HG03457 (cell line): ENCODE results near the gene LIMS4.
"Not testable (repeated sequence)": the region's sequence is repeated elsewhere in the genome, so short reads cannot be mapped to it uniquely, and the experiment has no call there.

Experiments
- ATAC-seq: cut with Tn5 transposase; IDR thresholded peaks from one replicate; pipeline ENCODE4 v1.9.1; 2021; ENCODE audit warnings: moderate number of reproducible peaks; ENCODE audit not compliant: unreplicated experiment

LIMS4 gene, protein sequence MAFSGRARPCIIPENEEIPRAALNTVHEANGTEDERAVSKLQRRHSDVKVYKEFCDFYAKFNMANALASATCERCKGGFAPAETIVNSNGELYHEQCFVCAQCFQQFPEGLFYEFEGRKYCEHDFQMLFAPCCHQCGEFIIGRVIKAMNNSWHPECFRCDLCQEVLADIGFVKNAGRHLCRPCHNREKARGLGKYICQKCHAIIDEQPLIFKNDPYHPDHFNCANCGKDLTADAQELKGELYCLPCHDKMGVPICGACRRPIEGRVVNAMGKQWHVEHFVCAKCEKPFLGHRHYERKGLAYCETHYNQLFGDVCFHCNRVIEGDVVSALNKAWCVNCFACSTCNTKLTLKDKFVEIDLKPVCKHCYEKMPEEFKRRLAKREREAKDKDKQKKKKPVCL

DNA sequence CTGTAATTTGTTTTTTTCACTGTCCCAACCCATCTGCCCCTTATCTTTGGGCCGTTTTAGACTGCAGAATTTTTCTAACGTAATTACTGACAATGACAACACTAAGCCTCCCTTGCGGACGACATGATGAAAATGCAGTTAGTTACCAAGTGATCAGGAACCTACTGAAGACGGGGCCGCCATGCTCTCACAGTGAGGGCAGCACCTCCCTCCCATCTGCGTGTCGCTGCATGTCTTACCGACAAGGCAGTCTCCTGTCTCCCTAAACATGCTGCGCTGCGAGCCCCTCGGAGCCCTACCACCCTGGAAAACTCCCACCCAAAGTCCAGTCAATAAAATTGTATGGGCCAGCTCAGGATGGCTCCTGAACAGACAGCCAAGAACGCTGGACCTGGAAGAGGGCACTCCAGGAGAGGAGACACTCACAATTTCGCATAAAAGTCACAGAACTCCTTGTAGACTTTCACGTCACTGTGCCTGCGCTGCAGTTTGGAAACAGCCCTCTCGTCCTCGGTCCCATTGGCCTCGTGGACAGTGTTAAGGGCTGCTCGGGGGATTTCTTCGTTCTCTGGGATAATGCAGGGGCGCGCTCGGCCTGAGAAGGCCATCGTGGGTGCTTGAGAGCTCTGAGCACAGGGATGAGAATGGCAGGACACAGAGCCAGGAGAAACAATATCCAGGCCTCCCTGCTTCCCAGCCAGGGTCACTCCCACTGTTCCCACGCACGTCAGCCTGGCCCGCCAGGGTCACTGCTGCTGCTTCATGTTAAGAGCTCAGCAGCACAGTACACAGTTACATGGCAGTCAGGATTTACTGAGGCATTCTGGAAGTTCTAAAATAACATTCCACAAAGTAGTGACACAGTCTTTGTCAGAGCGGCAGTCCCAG is at the start of gene LIMS4:
Gene LIMS4, minus strand, starts transcription at position 646 of the 888 bp plus-strand sequence. Its CDS starts 38 bp downstream, at position 608.
- not testable (repeated sequence) for ATAC-seq

DNA sequence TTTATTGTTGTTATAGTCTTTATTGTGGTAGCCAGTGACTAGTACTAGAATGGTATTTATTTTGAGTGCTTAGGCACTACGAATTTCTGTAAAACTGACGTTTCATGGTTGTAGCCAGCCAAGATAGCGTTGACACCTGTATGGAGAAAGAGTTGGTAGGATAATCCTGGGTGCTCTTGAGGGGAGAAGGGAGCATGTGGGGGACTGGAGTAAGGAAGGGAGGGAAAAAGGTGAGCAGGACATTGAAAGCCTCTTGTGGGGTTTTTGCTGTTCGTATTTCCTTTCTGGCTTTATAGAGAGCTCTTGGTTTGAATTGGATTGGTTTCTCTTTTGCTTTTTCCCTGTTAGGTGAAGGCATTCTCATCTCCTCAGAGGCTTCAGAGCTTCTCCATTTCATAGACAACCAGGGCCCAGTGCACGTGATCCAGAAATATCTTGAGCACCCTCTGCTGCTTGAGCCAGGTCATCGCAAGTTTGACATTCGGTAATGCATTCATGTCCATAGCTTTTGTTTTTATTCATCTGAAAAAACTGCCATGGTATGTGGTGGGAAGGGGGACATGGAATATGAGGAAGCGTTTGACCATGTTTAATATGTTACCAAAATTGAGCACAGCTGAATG is 27.2 kb upstream of the LIMS4 start:
- not testable (repeated sequence) for ATAC-seq

DNA sequence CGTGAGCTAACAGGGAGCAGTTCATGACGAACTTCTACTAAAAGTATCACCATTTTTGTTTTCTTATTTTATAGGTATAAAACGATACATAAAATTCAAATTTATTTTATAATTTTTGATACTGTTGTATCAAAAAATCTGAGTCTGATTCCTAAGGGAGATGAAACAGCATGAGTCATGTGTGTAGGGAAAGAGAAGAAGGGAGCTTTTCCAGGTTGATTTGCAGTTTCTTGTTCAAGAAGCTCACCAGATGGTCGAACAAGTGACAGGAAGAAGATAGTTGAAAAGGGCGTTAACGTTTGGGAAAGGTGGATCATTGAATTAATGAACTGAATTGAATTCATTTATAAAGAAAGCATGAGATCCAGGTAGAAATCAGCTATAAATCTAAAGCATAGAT is 23.4 kb upstream of the LIMS4 start:
- ATAC-seq: not testable (repeated sequence)

DNA sequence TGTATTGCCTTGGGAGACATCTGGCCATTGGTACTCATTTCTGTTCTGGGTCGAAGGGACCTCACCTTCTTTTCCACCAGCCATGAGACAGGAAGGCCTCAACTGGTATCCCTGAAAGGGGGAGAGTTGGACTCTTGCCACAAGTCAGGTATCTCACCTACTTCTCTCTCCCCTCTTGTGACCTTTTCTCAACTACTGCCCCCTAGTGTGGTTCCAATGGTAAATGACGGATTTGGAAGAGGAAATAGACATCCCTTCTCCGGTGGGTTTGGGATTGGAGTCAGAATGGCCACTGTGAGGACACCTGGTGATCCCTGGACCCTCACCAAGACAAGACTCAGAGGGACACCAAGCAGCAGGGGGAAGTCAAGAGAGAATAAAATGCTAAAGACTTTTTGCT is 21.9 kb upstream of the LIMS4 start:
- not testable (repeated sequence) for ATAC-seq

DNA sequence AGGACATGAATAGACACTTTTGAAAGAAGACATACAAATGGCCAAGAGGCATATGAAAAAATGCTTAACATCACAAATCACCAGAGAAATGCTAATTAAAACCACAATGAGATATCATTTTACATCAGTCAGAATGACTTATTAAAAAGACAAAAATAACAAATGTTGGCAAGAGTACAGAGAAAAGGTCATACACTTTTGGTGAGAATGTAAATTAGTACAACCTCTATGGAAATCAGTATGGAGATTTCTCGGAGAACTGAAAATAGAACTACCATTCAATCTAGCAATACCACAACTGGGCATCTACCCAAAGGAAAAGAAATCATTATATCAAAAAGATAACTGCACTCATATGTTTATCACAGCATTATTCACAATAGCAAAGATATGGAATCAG is 16.4 kb upstream of the LIMS4 start:
- not testable (repeated sequence) for ATAC-seq

DNA sequence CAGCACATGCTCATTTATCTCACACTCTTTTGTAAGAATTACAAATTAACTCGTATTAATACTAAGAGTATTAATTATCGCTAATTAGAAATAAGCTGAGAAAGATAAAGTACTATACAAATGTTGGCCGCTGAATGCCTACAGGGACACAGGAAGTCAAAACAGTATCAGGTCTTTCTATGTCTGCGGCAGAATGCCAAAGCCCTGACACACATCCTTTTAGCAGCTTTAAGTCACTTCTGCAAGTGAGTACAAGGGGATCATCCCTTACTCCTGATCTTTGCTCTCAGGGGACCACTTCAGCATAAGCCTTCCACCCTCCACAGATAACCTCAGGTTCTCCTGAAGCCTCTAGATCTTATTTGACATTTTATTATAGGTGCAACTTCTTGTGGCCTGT is 10.1 kb upstream of the LIMS4 start:
- ATAC-seq: not testable (repeated sequence)

DNA sequence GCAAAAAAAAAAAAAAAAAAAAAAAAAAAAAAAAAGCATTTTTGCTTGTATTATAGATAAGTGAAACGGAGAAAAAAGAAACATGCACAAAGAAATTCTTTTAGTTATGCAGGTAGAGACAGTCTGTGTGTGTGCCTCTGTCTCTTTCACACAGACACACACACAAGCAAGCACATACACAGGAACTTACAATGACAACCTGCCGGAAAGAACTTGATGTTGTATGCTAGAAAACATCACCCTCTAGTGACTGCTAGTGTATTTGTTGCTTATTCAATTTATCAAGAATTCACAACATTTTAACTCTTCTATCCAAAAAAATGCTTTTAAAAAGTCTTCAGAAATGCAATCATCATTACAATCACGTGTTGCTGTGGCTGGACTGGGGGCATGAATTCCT is 8.6 kb upstream of the LIMS4 start:
- ATAC-seq: not testable (repeated sequence)

DNA sequence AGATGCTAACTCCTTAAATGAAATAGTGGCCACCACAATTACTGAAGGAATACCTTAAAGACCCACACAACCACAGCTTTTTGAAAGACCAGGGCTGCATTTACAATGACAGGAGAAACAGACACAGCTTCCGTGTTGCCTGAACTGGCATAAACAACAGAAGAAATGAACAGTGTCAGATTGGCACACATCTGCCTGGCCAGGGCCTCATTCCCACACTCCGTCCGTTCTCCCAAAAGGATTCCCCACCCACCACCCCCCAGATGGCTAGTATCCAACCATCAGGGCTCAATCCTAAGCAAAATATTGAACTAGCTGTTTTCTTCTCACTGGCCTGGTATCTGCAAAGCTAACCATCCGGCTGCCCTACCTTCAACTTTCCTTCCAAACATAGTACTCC is 7.5 kb upstream of the LIMS4 start:
- not testable (repeated sequence) for ATAC-seq

DNA sequence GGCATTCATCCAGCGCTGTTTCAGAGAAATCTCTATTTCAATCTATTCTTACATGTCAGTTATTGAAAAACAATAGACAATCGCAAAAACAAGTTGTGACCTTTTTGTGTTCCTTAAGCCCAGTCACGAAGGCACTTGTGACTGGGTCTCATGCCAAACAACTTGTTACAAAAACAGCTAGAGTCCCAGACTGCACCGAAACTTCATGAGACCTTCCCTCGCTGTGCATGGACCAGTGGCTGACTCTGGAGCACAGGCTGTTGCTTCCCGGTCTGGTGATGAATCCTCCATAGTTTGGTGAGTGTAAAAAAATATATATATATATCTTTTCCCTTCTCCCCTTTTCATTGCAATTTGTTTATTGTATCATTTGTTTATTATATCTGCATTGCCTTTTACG is 4.8 kb upstream of the LIMS4 start:
- not testable (repeated sequence) for ATAC-seq

DNA sequence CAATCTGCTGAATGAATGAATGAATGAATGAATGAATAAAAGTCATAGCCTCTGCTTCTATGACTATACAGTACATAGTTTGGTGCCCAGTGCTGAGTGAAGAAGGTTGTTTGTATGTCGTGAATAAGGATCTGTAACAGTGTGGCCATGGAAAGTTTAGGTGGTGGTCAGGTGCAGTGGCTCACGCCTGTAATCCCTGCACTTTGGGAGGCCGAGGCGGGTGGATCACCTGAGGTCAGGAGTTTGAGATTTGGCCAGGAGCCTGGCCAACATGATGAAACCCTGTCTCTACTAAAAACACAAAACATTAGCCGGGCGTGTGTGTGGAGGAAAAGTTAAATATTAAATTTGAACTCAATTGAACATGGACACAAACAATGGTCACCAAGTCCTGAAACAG is 4.3 kb upstream of the LIMS4 start:
- not testable (repeated sequence) for ATAC-seq

DNA sequence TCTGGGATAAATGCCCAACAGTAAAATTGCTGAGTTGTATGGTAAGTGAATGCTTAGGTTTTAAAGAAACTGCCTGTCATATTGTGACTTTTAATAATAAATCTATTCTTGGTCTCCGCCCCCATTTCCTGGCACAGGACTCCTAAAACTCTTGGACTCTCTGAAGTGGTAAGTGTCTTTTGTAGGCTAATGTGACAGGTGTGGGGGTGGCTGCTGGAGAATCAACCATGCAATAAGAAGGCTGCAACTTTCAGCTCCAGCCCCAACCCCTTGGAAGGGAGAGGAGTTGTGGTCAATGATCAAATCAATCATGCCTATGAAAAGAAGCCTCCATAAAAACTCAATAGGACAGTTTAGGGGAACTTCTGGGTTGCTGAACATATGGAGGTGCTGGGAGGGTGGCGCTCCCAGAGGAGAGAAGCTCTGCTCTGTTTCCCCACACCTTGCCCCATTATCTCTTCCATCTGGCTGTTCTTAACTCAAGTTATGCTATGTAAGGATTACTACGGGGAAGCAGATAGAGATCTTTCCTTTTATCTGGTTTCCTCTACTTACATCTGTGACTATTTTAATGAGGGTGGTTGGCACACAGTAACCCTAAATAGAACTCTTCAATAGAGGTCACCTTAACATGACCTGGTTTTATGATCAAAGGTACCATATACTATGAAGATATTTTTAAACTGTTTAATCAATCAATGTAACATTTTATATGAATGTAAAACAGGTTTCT is 3.2 kb upstream of the LIMS4 start:
- ATAC-seq: not testable (repeated sequence)

DNA sequence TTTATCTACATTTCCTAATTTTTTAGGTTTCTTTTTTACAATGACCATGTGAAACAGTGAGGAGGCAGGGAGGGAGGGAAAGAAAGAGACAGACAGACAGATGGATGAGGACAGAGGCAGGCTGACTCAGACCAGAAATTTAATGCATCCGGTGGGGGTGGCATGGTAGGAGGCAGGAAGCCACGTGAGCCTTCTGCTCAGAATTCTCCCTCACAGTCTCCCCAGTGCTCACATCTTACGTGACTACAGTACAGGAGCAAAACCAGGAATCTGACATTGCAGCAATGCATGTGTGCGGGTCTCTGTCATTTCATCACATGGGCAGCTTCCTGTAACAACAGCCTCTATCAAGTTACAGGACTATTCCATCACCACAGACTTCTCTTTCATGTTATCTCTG is 2.3 kb upstream of the LIMS4 start:
- ATAC-seq: peak; percentile 96

DNA sequence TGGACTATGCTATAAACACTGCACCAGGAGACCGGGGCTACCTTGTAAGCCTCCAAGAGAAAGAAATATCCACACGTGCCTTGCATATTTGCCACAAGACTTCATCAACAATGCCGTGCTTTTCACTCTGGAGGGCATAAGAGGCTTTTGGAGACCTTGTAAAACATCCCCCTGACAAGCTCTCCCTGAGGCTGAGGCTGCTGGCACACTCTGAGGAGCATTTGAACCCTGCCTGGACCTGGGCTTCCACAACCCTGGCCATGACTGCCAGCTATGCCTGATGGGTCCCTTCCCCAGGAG is 393 bp upstream of the LIMS4 start:
- not testable (repeated sequence) for ATAC-seq

DNA sequence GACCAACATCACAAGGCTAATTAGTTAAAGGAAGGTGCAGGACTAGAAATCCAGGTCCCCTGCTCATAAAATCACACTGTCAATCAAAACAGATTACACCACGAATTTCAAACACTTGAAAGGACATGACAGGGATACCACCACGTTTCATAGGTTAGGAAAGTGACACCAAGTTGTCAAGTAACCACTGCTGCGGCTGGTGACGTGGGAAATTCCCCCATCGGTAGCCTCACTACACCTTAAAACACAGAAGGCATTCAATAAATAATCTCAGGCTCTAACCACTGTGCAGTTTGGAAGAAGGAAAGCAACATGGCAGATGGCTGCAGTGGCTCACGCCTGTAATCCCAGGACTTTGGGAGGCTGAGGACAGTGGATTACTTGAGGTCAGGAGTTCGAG is 3.7 kb downstream of the LIMS4 start:
- not testable (repeated sequence) for ATAC-seq

DNA sequence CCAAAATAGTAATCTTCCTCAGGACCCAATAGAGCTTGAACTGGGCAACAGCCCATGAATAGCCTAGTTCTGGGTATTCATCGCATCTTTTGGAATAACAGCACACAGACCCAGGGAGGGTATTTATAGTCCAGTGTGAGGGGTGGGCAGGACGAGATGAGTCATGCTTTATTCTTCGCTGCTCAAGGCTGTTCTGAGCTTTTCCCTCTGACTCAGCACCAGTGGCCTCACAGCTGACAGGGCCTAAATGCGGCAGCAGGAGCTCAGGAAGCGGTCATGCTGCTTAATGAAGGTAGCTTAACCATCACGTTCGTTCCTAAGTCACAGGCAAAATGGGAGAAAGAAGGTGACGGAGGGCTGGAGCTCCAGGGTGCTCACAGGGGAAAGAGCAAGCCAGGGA is 7.3 kb downstream of the LIMS4 start:
- ATAC-seq: not testable (repeated sequence)

DNA sequence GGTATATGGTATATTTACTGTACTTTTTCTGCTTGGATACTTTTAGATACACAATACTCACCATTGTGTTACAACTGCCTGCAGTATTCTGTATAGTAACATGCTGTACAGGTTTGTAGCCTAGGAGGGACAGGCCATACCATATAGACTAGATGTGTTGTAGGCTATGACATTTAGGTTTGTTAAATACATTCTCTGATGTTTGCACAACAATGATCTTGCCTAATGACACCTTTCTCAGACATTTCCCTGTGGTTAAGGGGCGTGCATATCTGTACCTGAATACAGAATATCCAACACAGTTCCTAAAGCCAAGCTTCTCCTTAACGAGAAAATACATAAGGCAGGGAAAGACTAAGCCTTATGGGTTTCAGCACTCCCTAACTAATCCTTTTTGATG is 10.2 kb downstream of the LIMS4 start:
- not testable (repeated sequence) for ATAC-seq

DNA sequence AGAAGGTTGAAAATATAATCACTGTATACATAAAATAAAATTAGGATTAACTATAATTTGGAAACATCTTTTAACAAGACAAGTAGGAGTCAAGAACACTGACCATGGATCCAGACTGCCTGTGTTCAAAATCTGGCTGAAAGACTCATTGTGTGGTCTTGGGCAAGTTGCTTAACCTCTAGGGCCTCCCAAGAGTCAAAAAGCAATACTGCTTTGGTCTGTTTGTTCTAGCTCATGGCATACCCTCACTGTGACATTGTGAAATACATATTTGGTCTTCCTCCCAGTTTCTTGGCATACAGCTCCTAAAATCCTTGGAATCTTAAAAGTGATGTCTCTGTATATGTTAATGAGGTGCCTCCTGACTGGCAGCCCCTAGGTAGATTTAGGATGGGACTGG is 12.3 kb downstream of the LIMS4 start:
- ATAC-seq: not testable (repeated sequence)

DNA sequence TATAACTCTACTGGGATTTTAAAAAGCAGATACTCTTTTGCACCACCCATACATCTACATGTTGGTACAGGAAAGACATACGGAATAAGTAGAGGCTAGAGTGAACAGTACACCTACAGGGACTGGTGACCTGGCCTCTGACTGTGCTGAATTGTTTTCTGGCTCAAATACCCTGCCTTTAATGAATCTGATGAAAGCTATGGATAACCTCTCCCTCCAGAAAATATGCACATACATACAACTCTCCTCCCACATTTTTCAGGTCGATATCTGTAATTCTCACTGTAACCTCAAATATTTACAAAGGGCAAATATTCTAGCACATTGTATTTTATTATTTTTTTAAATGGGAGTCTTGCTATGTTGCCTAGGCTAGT is 15.4 kb downstream of the LIMS4 start:
- not testable (repeated sequence) for ATAC-seq

DNA sequence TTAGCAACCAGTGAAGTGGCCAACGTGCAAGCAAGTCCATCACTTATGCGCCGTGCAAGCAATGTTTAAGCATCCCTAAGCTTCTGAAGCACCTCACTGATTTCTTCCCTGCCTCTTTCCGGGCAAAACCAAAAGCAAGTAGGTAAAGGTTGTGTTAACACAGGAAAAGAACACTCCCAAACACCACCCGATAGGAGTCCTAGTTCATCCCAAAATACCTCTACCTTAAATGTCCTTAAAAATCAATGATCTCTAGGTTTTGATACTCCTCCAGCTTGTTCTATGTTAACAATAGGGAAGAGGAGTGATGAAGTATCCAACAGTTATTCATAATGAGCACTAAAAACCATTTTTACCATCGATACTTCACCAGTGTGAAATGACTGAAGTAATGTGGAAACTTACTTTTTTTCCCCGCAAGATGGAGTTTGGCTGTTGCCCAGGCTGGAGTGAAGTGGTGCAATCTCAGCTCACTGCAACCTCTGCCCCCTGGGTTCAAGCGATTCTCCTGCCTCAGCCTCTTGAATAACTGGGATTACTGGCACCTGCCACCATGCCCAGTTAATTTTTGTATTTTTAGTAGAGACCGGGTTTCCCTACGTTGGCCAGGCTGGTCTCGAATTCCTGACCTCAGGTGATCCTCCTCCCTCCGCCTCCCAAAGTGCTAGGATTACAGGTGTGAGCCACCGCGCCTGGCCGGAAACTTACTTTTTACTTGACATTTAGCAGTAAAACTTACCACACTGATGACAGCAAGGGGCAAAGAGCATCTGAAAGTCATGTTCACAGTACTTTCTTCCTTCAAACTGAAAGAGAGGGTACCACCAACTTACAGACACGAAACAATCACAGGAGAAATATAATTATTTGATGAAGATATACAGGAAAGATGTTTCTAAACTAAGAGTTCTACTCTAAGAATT is 16.1 kb downstream of the LIMS4 start:
- not testable (repeated sequence) for ATAC-seq
